Hepatocyte (in vitro differentiated cells): ENCODE results near the gene NXNL1. TPM values are rescaled to one million over a fixed set of nuclear protein-coding genes. Genes with fewer than 3 reads are reported as not detected.

Experiments used
- DNase-seq: peaks from one replicate; pipeline ENCODE4 v3.0.0-alpha.2; 2016; ENCODE audit warnings: low spot score
- H2AFZ ChIP-seq: fragments of 200-600 bp; sonication (generic); 2 replicates; pipeline ENCODE4 v1.6.0; 2016; ENCODE audit warnings: antibody characterized with exemption, mild to moderate bottlenecking
- H3K27ac ChIP-seq: fragments of 200-600 bp; sonication (generic); 2 replicates; pipeline ENCODE4 v1.5.1; 2016; ENCODE audit warnings: mild to moderate bottlenecking
- H3K27me3 ChIP-seq: fragments of 200-600 bp; sonication (generic); 2 replicates; pipeline ENCODE4 v1.6.1; 2016
- H3K36me3 ChIP-seq: fragments of 200-600 bp; sonication (generic); replicated peaks from 2 replicates; pipeline ENCODE4 v1.5.1; 2016; ENCODE audit warnings: low read depth; ENCODE audit not compliant: insufficient read depth
- H3K4me1 ChIP-seq: fragments of 200-600 bp; sonication (generic); 2 replicates; pipeline ENCODE4 v1.5.1; 2016; ENCODE audit warnings: mild to moderate bottlenecking, moderate library complexity; ENCODE audit not compliant: insufficient read depth
- H3K4me2 ChIP-seq: fragments of 200-600 bp; sonication (generic); 2 replicates; pipeline ENCODE4 v1.6.0; 2016
- H3K4me3 ChIP-seq: fragments of 200-600 bp; sonication (generic); 2 replicates; pipeline ENCODE4 v1.5.1; 2016; ENCODE audit warnings: mild to moderate bottlenecking
- H3K79me2 ChIP-seq: fragments of 200-600 bp; sonication (generic); 2 replicates; pipeline ENCODE4 v1.6.0; 2017; ENCODE audit warnings: mild to moderate bottlenecking
- H3K9me2 ChIP-seq: fragments of 200-600 bp; sonication (generic); replicated peaks from 2 replicates; pipeline ENCODE4 v1.6.0; 2017; ENCODE audit warnings: mild to moderate bottlenecking; ENCODE audit not compliant: insufficient read depth
- H3K9me3 ChIP-seq: fragments of 200-600 bp; sonication (generic); 2 replicates; pipeline ENCODE4 v1.5.1; 2016; ENCODE audit warnings: low read depth, mild to moderate bottlenecking
- H4K20me1 ChIP-seq: fragments of 200-600 bp; sonication (generic); 2 replicates; pipeline ENCODE4 v1.6.0; 2016; ENCODE audit warnings: mild to moderate bottlenecking; ENCODE audit not compliant: insufficient read depth, poor library complexity, severe bottlenecking
- EZH2 ChIP-seq: fragments of 200-600 bp; sonication (generic); IDR thresholded peaks from 2 replicates; pipeline ENCODE4 v1.6.1; 2016; ENCODE audit warnings: antibody characterized with exemption, mild to moderate bottlenecking, borderline replicate concordance
- EZH2phosphoT487 ChIP-seq: fragments of 200-600 bp; sonication (generic); IDR thresholded peaks from one replicate; pipeline ENCODE4 v1.6.1; 2018; ENCODE audit warnings: antibody characterized with exemption, mild to moderate bottlenecking, low read depth, moderate library complexity; ENCODE audit not compliant: unreplicated experiment, severe bottlenecking
- WGBS: methylation state at CpG from one replicate; pipeline ENCODE4 v1.1.6; 2016; ENCODE audit warnings: low lambda C conversion rate; ENCODE audit errors: missing lambda C conversion rate; 5-methylcytosine and 5-hydroxymethylcytosine counted together
- polyA plus RNA-seq: library from polyadenylated mRNA; unstranded; fragments of >200 nt; fragmentation: Nextera tagmentation; extraction: Ambion mirVana; gene quantifications from 2 replicates; pipeline ENCODE4 v1.2.1, GENCODE V29; 2016
- total RNA-seq: library from RNA; depleted of rRNA; stranded (reverse); fragments of >200 nt; gene quantifications from 2 replicates; pipeline ENCODE4 v1.2.3, GENCODE V29; 2014
- TF ChIP-seq, protein P1 (sequence below): fragments of 200-600 bp; sonication (generic); IDR thresholded peaks from 2 replicates; pipeline ENCODE4 v1.5.1; 2016; ENCODE audit warnings: antibody characterized with exemption, mild to moderate bottlenecking; ENCODE audit not compliant: poor library complexity

The NXNL1 gene
- total and polyA plus RNA-seq, 2 experiments from 2014 or later = not detected

GRCh38 chr19:17490411-17490810 lies 29.7 kb upstream of the NXNL1 start:
- H3K4me2 ChIP-seq = no peak overlapping the region
- H4K20me1 ChIP-seq = no peaks in the 10 kb centered on the region
- H3K27ac ChIP-seq = no peak overlapping the region
- H3K4me3 ChIP-seq = no peak overlapping the region
- WGBS = 75% methylated on average over 4 of the region's 4 CpGs
- no peaks in the 10 kb centered on the region for H3K9me2 ChIP-seq
- TF ChIP-seq, protein P1, sequence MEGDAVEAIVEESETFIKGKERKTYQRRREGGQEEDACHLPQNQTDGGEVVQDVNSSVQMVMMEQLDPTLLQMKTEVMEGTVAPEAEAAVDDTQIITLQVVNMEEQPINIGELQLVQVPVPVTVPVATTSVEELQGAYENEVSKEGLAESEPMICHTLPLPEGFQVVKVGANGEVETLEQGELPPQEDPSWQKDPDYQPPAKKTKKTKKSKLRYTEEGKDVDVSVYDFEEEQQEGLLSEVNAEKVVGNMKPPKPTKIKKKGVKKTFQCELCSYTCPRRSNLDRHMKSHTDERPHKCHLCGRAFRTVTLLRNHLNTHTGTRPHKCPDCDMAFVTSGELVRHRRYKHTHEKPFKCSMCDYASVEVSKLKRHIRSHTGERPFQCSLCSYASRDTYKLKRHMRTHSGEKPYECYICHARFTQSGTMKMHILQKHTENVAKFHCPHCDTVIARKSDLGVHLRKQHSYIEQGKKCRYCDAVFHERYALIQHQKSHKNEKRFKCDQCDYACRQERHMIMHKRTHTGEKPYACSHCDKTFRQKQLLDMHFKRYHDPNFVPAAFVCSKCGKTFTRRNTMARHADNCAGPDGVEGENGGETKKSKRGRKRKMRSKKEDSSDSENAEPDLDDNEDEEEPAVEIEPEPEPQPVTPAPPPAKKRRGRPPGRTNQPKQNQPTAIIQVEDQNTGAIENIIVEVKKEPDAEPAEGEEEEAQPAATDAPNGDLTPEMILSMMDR = no peak
- TF ChIP-seq EZH2phosphoT487 = no peak
- no peak for TF ChIP-seq EZH2
- no peaks in the 10 kb centered on the region for H3K9me3 ChIP-seq
- no peaks in the 10 kb centered on the region for H3K79me2 ChIP-seq
- no peak for DNase-seq
- H3K27me3 ChIP-seq = no peaks in the 10 kb centered on the region
- peaks cover 9% of the 10 kb centered on the region for H3K4me1 ChIP-seq
- H2AFZ ChIP-seq = no peak overlapping the region
- no peaks in the 10 kb centered on the region for H3K36me3 ChIP-seq

DNA sequence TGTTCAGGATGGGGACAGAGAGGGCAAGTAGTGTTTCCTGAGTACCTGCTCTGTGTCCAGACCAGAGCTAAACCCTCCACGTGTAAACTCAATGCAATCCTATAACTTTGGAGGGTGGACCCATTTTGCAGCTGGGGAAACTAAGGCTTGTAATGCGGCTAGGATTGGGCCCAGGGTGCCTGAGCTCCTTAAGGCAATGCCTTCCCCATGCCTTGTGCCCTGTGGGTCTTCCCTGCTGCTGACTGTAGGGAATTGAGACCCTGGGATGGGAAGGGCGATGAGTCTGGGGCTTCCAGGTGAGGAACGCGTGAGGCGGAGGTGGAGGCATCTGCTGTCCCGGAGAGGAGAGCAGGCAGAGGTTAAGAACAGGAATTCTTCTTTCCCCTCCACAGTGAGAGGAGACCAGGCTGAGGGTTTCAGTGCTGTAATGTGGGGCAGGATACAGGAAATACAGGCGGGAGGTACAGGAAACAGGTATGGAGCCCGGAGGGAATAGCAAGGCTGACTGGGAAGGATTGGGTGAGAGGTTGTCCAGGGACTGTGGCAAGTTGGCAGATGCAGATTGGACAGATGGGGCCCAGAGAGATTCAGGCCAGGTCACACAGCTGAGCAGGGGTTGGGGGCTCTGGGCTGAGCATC lies 28.8 kb upstream of the NXNL1 start:
- no peak overlapping the region for H3K4me2 ChIP-seq
- no peaks in the 10 kb centered on the region for H3K36me3 ChIP-seq
- 81% methylated on average over 9 of the region's 9 CpGs for WGBS
- H3K27ac ChIP-seq = no peak overlapping the region
- no peaks in the 10 kb centered on the region for H3K27me3 ChIP-seq
- no peaks in the 10 kb centered on the region for H3K79me2 ChIP-seq
- no peak overlapping the region for H3K4me3 ChIP-seq
- H3K9me2 ChIP-seq = no peaks in the 10 kb centered on the region
- no peak overlapping the region for H2AFZ ChIP-seq
- H4K20me1 ChIP-seq = no peaks in the 10 kb centered on the region
- TF ChIP-seq EZH2 (no peak), EZH2phosphoT487 (no peak)
- TF ChIP-seq, protein P1 = no peak
- H3K4me1 ChIP-seq = peaks cover 9% of the 10 kb centered on the region
- no peaks in the 10 kb centered on the region for H3K9me3 ChIP-seq
- no peak for DNase-seq

DNA sequence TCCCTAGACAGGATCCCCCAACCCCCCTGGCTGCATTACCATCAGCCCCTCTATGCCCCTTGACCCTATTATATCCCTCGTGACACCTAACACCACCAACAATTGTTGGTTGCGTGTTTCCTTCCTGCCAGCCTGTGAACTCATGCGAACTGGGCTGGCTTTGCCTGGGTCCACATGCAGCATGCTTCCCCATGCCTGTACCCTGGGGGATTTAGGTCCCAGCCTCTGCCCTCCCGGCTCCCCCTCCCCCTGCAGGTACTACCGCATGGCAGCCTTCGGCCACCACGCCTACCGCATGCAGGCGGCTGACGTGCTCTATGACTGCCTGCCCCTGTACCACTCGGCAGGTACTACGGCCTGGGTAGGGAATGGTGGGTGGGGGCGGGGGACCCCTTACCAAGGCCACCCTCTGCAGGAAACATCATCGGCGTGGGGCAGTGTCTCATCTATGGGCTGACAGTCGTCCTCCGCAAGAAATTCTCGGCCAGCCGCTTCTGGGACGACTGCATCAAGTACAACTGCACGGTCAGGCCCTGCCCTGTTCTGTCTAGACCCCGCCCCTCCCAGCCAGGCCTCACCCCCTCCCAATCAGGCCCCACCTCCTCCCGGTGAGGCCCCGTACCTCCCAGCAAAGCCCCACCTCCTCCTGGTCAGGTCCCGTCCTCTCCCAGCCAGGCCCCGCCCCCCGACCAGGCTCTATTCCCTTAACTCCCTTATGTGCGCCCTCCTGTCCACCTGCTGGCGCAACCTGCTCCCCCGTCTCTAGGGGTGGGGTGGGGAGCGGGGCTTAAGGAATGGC lies 28.1 kb upstream of the NXNL1 start:
- Histone ChIP-seq H3K9me2 (no peaks in the 10 kb centered on the region), H3K9me3 (no peaks in the 10 kb centered on the region), H3K79me2 (no peaks in the 10 kb centered on the region), H3K36me3 (no peaks in the 10 kb centered on the region), H3K4me1 (peaks cover 9% of the 10 kb centered on the region), H3K27ac (no peak overlapping the region), H3K4me3 (no peak overlapping the region), H2AFZ (peak overlapping the region; percentile 41), H3K27me3 (no peaks in the 10 kb centered on the region), H4K20me1 (no peaks in the 10 kb centered on the region), H3K4me2 (peak overlapping the region; percentile 79)
- DNase-seq = peak; percentile 95
- 12% methylated on average over 17 of the region's 31 CpGs for WGBS
- TF ChIP-seq, protein P1 = peak; percentile 44
- TF ChIP-seq EZH2phosphoT487 = no peak
